Measurements from ENCODE around the gene TREH. TPM values are rescaled to one million over a fixed set of nuclear protein-coding genes. Genes with fewer than 3 reads are reported as not detected.

The TREH gene, protein sequence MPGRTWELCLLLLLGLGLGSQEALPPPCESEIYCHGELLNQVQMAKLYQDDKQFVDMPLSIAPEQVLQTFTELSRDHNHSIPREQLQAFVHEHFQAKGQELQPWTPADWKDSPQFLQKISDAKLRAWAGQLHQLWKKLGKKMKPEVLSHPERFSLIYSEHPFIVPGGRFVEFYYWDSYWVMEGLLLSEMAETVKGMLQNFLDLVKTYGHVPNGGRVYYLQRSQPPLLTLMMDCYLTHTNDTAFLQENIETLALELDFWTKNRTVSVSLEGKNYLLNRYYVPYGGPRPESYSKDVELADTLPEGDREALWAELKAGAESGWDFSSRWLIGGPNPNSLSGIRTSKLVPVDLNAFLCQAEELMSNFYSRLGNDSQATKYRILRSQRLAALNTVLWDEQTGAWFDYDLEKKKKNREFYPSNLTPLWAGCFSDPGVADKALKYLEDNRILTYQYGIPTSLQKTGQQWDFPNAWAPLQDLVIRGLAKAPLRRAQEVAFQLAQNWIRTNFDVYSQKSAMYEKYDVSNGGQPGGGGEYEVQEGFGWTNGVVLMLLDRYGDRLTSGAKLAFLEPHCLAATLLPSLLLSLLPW
- total RNA-seq, result not detected in 2 replicates

GRCh38 chr11:118679483-118679882, at the start of gene TREH:
Gene TREH, minus strand, starts transcription at chr11:118679650. Its CDS starts 23 bp downstream, at chr11:118679627.

DNA sequence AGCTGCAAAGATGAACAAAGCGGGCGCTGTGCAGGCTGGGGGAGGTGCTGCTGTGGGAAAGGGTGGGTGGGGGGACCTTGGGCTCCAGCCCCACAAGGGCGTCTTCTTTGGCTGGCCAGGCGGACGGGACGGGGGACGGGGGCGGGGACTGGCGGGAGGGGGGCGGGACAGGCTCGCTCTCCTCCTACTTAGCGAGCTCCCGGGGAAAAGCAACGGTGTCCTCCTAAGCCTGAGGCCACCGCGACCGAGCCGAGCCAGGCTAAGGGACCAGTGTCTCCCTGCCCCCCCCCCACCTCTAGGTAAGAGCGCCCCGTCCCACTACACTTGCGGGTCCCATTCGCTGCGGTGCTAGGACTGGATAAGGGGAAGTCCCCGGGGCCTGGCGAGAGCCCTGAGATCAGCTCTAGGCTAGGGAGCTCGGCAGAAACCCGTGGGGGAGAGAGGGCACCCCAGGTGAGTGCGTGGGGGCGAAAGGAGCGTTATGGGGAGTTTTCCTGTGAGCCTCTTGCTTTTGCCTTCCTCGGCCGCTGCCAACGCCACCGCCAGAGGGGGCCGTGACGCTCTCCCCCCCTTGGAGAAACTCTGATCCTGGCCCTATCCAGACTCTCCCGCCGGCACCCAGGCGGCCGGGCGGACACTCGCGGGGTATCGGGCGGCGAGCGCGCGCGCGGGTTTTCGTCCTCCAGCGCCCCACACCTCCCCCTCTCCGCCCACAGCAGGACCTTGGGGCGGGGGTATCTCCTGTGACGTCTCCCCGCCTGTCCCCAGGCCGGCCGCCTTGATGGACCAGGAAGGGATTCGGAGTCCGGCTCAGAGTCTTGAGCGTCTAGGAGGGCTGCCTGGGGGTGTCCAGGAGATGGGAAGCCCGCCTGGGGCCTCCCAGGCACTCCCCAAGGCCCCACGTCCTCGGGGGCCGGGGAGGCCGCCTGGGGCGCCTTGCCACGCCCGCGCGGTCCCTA, 71.8 kb downstream of the TREH start, which contains the start of gene PHLDB1:
Gene PHLDB1, plus strand, starts transcription at position 215 of the 959 bp plus-strand sequence. CDS start 6,222 bp downstream, outside the sequence.

Other genes with a start within 250 kb of the TREH start
- gene KMT2A, start 243.2 kb downstream of the TREH start, total RNA-seq, result 13.2 and 23.0 TPM in 2 replicates
- 0.71 and 3.3 TPM in 2 replicates for gene TTC36, start 152.2 kb downstream of the TREH start, total RNA-seq
- gene TMEM25, start 148.5 kb downstream of the TREH start, total RNA-seq, result 32.8 and 40.8 TPM in 2 replicates
- 17.9 and 20.5 TPM in 2 replicates for gene IFT46, start 113.7 kb downstream of the TREH start, total RNA-seq
- 84.0 and 111 TPM in 2 replicates for gene ARCN1, start 107.2 kb downstream of the TREH start, total RNA-seq
- gene PHLDB1, start 72.0 kb downstream of the TREH start, total RNA-seq, result 51.1 and 54.2 TPM in 2 replicates
- gene DDX6, start 111.5 kb upstream of the TREH start, total RNA-seq, result 41.9 and 70.8 TPM in 2 replicates
- gene CXCR5, start 204.2 kb upstream of the TREH start, total RNA-seq, result not detected in 2 replicates
- 31.6 and 51.8 TPM in 2 replicates for gene BCL9L, start 246.3 kb upstream of the TREH start, total RNA-seq